Osteocyte (in vitro differentiated cells): ENCODE results near the gene VSIG8. TPM values are rescaled to one million over a fixed set of nuclear protein-coding genes. Genes with fewer than 3 reads are reported as not detected.

Source experiments
- DNase-seq: peaks from one replicate; pipeline ENCODE4 v3.0.0; 2021; ENCODE audit warnings: mixed read lengths; ENCODE audit not compliant: unreplicated experiment; ENCODE audit errors: extremely low spot score
- H3K27ac Mint-ChIP-seq: one replicate; pipeline ENCODE4 v1.8.0; 2021; ENCODE audit warnings: mild to moderate bottlenecking, mixed read lengths; ENCODE audit not compliant: unreplicated experiment
- H3K27me3 Mint-ChIP-seq: one replicate; pipeline ENCODE4 v1.8.0; 2021; ENCODE audit warnings: mixed read lengths; ENCODE audit not compliant: unreplicated experiment
- H3K36me3 Mint-ChIP-seq: one replicate; pipeline ENCODE4 v1.8.0; 2021; ENCODE audit warnings: mixed read lengths; ENCODE audit not compliant: unreplicated experiment
- H3K4me1 Mint-ChIP-seq: one replicate; pipeline ENCODE4 v1.8.0; 2021; ENCODE audit warnings: mixed read lengths; ENCODE audit not compliant: unreplicated experiment
- H3K4me3 Mint-ChIP-seq: one replicate; pipeline ENCODE4 v1.8.0; 2021; ENCODE audit warnings: mild to moderate bottlenecking, moderate library complexity, mixed read lengths; ENCODE audit not compliant: unreplicated experiment
- H3K9me3 Mint-ChIP-seq: one replicate; pipeline ENCODE4 v1.8.0; 2021; ENCODE audit warnings: mixed read lengths; ENCODE audit not compliant: unreplicated experiment
- microRNA-seq: library from miRNA; unstranded; fragments of <30 nt; microRNA quantifications from one replicate; pipeline ENCODE4 v1.1.0, GENCODE V29; 2020; ENCODE audit not compliant: unreplicated experiment
- total RNA-seq: library from RNA; stranded (reverse); gene quantifications from 2 replicates; pipeline ENCODE4 v1.2.1, GENCODE V29; 2021
- TF ChIP-seq, protein P1 (sequence below): fragments of 200-600 bp; sonication (generic); IDR thresholded peaks from 2 replicates; pipeline ENCODE4 v1.5.0; 2021; ENCODE audit warnings: antibody characterized with exemption, mild to moderate bottlenecking, moderate library complexity

The VSIG8 gene
- total RNA-seq, 1 donor from 2014 or later = not detected

DNA sequence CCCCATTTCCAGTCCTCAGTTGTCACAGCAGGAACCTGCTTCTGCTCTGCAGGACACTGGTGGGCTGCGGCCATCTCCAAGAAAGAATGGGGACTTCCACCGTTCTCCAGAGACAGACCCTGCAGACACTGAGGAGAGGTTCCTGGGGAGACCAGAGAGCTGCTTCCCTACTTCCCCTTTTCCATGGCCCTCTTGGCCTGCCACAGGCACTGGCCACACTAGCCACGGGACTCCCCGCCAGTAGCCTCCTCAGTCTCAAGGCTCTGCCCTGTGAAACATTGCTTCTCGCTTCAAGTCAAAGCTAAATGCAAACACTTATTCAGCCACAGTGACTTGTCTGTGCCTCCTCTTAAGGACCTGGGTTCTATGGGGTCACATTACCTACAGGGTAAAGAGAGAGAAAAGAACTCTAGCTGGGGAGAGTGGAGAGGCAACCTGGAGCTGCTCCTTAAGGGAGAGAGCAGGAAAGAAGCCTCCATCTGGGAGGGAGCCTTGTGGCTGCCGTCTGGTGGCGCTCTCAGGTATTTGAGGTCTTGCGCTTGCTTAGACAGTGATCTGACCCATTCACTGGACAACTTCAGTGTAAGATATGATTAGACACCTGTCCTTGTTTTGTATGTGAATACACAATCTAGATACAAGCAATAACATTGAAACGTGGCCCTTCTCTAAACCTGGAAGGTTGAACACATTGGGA lies 41.1 kb downstream of the VSIG8 start:
- Mint-ChIP-seq H3K36me3 (no peaks in the 10 kb centered on the region), H3K4me3 (no peak overlapping the region), H3K27me3 (peaks cover 35% of the 10 kb centered on the region), H3K27ac (no peak overlapping the region), H3K4me1 (peaks cover 13% of the 10 kb centered on the region), H3K9me3 (no peaks in the 10 kb centered on the region)
- TF ChIP-seq, protein P1, sequence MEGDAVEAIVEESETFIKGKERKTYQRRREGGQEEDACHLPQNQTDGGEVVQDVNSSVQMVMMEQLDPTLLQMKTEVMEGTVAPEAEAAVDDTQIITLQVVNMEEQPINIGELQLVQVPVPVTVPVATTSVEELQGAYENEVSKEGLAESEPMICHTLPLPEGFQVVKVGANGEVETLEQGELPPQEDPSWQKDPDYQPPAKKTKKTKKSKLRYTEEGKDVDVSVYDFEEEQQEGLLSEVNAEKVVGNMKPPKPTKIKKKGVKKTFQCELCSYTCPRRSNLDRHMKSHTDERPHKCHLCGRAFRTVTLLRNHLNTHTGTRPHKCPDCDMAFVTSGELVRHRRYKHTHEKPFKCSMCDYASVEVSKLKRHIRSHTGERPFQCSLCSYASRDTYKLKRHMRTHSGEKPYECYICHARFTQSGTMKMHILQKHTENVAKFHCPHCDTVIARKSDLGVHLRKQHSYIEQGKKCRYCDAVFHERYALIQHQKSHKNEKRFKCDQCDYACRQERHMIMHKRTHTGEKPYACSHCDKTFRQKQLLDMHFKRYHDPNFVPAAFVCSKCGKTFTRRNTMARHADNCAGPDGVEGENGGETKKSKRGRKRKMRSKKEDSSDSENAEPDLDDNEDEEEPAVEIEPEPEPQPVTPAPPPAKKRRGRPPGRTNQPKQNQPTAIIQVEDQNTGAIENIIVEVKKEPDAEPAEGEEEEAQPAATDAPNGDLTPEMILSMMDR = no peak
- DNase-seq = no peak

GRCh38 chr1:159817276-159818041 lies 45.0 kb downstream of the VSIG8 start:
- no peak overlapping the region for H3K27ac Mint-ChIP-seq

DNA sequence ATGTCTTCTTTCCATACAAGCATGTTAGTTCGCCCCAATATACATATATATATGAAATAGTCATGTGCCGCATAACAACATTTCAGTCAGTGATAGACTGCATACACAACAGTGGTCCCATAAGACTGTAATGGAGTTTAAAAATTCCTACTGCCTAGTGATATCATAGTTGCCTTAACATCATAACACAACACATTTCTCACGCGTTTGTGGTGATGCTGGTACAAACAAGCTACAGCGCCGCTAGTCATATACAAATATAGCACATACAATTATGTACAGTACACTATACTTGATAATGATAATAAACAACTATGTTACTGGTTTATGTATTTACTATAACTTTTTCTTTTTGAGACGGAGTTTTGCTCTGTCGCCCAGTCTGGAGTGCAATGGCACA lies 46.5 kb downstream of the VSIG8 start:
- Mint-ChIP-seq H3K9me3 (no peaks in the 10 kb centered on the region), H3K36me3 (no peaks in the 10 kb centered on the region), H3K27ac (no peak overlapping the region), H3K4me3 (no peak overlapping the region), H3K27me3 (peaks cover 38% of the 10 kb centered on the region), H3K4me1 (no peaks in the 10 kb centered on the region)
- TF ChIP-seq, protein P1 = no peak
- no peak for DNase-seq

More at GRCh38 chr1:159817276-159818041, 45.0 kb downstream of the VSIG8 start:
- no peaks in the 10 kb centered on the region for H3K36me3 Mint-ChIP-seq
- H3K9me3 Mint-ChIP-seq = no peaks in the 10 kb centered on the region
- no peak for DNase-seq
- TF ChIP-seq, protein P1 = no peak
- H3K4me3 Mint-ChIP-seq = no peak overlapping the region
- H3K4me1 Mint-ChIP-seq = no peaks in the 10 kb centered on the region
- peaks cover 32% of the 10 kb centered on the region for H3K27me3 Mint-ChIP-seq

- no peaks in the 10 kb centered on the region for H3K4me1 Mint-ChIP-seq
- H3K4me3 Mint-ChIP-seq = no peak overlapping the region
- no peak overlapping the region for H3K27ac Mint-ChIP-seq
- peaks cover 15% of the 10 kb centered on the region for H3K27me3 Mint-ChIP-seq
- H3K36me3 Mint-ChIP-seq = no peaks in the 10 kb centered on the region
- DNase-seq = no peak
- no peaks in the 10 kb centered on the region for H3K9me3 Mint-ChIP-seq
- TF ChIP-seq, protein P1 = no peak
These were observed 57.5 kb downstream of the VSIG8 start for GRCh38 chr1:159804924-159805323.

Small RNAs within 50 kb of the gene (microRNA-seq; reads per million reads assigned to microRNA genes)
- gene MIR4259 = not detected

Other genes with a start within 250 kb of the VSIG8 start
- not detected in 2 replicates for gene CRP, start 148.1 kb downstream of the VSIG8 start, total RNA-seq
- gene DUSP23, start 81.7 kb downstream of the VSIG8 start, total RNA-seq = 10.5 and 16.5 TPM in 2 replicates
- not detected in 2 replicates for gene FCRL6, start 60.3 kb downstream of the VSIG8 start, total RNA-seq
- not detected in 2 replicates for gene SLAMF8, start 35.8 kb downstream of the VSIG8 start, total RNA-seq
- 0.52 and 0.83 TPM in 2 replicates for gene CFAP45, start 37.5 kb upstream of the VSIG8 start, total RNA-seq
- 161 and 169 TPM in 2 replicates for gene TAGLN2, start 62.9 kb upstream of the VSIG8 start, total RNA-seq
- gene IGSF9, start 83.0 kb upstream of the VSIG8 start, total RNA-seq = not detected in 2 replicates
- not detected in 2 replicates for gene SLAMF9, start 91.6 kb upstream of the VSIG8 start, total RNA-seq
- gene PIGM, start 169.3 kb upstream of the VSIG8 start, total RNA-seq = 7.6 and 7.7 TPM in 2 replicates
- gene KCNJ10, start 207.5 kb upstream of the VSIG8 start, total RNA-seq = not detected in 2 replicates
- not detected in 2 replicates for gene KCNJ9, start 218.9 kb upstream of the VSIG8 start, total RNA-seq
- gene IGSF8, start 236.0 kb upstream of the VSIG8 start, total RNA-seq = 24.0 and 26.6 TPM in 2 replicates